ENCODE measurements around the gene ZBTB43.

Gene ZBTB43

DNA sequence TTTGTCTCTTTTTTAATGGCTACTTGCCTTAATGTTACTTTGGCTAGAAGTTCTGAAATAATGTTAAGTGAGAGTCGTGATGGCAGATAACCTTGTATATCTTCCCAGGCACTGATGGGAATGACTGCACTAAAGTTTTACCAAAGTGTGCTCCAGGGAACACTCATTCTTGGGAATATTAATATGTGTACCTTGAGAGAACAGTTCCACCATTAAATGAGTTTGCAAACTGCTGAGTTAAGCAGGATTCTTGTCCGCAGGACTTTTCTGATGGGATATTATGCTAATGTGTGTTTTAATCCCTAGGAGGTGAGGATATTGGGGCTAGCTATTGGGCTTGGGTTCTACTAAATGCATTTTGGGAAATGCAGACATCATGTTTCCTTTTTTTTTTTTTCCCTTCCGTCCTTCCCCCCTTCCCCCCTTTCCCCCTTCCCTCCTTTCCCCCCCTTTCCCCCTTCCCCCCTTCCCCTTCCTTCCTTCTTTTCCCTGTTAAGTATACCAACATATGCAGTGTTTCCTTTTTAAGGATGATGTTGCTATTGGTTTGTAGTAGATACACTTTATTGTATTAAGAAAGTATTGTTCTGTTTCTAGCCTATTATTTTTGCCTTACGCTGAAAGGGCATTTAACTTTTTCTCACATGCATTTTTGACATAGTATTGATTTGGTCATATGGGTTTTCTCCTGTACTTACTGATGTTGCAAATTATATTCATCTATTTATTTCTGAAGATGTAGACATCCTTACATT is 71.1 kb downstream of the ZBTB43 start:
- in situ Hi-C loops (cut with HindIII; ENCODE audit: low pct_ligation_motif_present, low pct_unique_long_range_greater_than_20kb, low sequenced_read_pairs): no loop called here
- DNase-seq: no peak

DNA sequence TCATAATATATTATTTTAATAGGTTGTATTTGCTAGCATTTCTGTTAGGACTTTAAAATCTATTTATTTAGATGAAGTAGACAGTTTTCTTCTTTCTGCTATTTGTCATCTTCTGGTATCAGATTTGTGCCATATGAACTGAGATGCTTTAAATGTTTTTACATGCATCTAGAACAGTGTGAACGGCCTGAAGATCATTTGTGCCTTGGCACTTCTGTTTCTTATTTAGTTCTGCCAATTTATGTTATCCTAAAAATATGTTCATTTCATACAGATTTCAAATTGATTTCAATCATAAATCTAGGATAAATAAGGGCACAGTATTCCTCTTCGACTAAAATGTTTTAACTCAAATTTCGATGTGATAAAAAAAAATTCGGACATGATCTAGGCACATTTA is 71.7 kb downstream of the ZBTB43 start:
- no peak for DNase-seq
- in situ Hi-C loops (cut with HindIII; ENCODE audit: low pct_ligation_motif_present, low pct_unique_long_range_greater_than_20kb, low sequenced_read_pairs): no loop called here

DNA sequence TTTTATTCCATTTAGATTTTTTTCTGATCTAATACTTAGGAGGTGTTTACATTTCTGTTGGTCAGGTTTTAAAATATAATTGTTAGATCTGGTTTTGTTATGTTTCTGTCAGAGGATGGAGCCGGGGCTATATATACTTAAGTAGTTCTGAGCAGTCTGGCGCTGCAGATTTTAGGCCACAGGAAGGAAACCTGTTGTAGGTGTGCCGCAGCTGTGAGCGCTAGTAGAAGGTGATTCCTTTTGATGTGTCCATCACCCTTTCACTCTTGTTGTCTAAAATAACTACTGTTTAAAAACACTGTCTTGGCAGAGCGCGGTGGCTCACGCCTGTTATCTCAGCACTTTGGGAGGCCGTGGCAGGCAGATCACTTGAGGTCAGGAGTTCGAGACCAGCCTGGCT is 72.6 kb downstream of the ZBTB43 start:
- in situ Hi-C loops (cut with HindIII; ENCODE audit: low pct_ligation_motif_present, low pct_unique_long_range_greater_than_20kb, low sequenced_read_pairs): no loop called here
- DNase-seq: no peak

DNA sequence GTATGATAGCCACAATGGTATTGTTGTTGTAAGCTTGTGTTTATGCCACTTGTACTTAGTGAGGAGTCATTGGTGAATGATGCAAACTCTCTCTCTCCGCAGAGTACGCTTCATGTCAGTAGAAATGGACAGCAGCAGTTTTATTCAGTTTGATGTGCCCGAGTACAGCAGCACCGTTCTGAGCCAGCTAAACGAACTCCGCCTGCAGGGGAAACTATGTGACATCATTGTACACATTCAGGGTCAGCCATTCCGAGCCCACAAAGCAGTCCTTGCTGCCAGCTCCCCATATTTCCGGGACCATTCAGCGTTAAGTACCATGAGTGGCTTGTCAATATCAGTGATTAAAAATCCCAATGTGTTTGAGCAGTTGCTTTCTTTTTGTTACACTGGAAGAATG is 74.4 kb downstream of the ZBTB43 start:
- in situ Hi-C loops (cut with HindIII; ENCODE audit: low pct_ligation_motif_present, low pct_unique_long_range_greater_than_20kb, low sequenced_read_pairs): no loop called here
- DNase-seq: no peak

DNA sequence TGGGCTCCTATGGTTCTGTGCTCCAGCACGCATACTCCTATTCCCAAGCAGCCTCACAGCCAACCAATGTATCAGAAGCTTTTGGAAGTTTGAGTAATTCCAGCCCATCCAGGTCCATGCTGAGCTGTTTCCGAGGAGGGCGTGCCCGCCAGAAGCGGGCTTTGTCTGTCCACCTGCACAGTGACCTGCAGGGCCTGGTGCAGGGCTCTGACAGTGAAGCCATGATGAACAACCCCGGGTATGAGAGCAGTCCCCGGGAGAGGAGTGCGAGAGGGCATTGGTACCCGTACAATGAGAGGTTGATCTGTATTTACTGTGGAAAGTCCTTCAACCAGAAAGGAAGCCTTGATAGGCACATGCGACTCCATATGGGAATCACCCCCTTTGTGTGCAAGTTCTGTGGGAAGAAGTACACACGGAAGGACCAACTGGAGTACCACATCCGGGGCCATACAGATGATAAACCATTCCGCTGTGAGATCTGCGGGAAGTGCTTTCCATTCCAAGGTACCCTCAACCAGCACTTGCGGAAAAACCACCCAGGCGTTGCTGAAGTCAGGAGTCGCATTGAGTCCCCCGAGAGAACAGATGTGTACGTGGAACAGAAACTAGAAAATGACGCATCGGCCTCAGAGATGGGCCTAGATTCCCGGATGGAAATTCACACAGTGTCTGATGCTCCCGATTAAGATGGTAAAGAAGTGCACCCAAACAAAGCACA is 75.5 kb downstream of the ZBTB43 start:
- in situ Hi-C loops (cut with HindIII; ENCODE audit: low pct_ligation_motif_present, low pct_unique_long_range_greater_than_20kb, low sequenced_read_pairs): no loop called here
- DNase-seq: no peak

DNA sequence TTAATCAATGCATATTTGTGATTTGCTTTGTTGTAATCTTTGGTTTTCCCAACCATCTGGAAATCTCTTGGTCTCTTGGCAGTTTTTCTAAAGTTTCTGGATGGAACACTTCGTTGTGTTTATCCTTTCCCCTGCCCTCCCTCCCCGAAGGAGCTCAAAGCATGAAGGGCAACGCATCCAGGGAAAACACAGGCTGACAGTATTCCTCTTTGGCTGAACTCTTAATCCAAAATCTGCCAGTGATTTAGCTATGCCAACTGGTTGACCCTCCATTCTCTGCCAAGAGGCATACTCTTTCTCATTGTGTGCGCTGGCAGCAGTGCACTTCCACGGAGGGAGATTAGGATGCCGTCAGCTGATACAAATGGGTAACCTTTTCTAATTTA is 76.1 kb downstream of the ZBTB43 start:
- in situ Hi-C loops (cut with HindIII; ENCODE audit: low pct_ligation_motif_present, low pct_unique_long_range_greater_than_20kb, low sequenced_read_pairs): no loop called here
- DNase-seq: no peak

DNA sequence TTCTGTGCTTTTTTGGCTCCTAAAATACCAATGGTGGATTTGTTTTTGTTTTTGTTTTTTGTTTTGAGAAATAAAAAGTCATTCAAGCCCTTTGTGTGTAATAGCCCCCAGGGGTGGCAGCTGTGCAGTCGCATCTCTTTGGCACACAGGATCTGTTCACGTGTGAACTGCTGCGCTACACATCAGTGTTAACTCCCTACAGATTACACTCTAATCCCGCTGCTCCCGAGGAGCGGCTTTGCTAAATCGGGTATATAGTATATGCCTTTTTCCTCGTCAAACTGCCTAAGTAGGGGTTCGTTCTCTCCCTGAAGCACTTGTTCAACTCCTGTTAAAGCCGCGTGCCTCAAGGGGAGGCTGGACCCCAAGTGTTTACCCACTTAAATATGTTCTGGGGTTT is 77.9 kb downstream of the ZBTB43 start:
- DNase-seq: no peak
- in situ Hi-C loops (cut with HindIII; ENCODE audit: low pct_ligation_motif_present, low pct_unique_long_range_greater_than_20kb, low sequenced_read_pairs): no loop called here

DNA sequence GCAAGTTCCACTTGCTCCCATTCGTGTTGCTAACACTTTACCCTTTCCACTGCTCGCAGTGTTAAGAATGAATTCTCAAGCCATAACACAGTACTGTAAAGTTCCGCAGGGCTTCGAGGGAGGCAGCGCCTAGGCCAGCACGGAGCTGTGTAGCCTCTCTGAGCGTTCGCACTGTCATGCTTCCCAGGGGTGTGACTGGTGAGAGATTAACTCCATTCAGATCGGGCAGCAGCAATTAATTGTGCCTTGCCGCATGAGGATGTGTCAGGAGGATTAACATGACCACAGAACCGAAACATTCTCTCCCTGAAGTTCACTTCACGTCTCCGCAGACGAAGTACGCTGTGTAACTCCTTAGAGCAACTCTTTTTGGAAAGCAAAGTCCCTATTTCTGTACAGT is 78.8 kb downstream of the ZBTB43 start:
- in situ Hi-C loops (cut with HindIII; ENCODE audit: low pct_ligation_motif_present, low pct_unique_long_range_greater_than_20kb, low sequenced_read_pairs): no loop called here

DNA sequence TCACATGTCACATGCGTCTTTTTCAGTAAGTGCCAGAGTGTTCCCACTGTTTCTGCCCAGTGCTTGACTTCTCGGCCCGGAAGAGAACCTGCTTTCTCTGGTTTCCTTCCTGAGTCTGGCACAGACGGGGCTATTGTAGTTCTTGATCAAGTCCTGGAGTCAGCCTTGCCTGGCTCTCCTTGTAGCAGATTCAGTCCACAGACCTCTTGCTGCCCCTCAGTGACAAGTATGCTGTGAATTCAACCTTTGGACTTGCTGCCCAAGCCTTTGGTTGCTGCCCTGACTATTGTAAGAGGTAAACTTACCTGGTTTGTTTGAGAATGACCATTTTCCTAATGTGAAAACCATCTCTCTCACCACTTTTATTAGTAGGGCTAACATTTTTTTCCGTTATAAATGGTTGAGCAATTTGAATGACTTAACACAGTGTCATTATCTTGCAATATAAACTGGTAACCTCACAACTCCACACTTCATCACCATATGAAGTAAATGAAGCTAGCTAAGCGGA is 80.3 kb downstream of the ZBTB43 start:
- in situ Hi-C loops (cut with HindIII; ENCODE audit: low pct_ligation_motif_present, low pct_unique_long_range_greater_than_20kb, low sequenced_read_pairs): no loop called here
- no peak for DNase-seq

More for the DNA sequence above, 78.8 kb downstream of the ZBTB43 start:
- no peak for DNase-seq

DNA sequence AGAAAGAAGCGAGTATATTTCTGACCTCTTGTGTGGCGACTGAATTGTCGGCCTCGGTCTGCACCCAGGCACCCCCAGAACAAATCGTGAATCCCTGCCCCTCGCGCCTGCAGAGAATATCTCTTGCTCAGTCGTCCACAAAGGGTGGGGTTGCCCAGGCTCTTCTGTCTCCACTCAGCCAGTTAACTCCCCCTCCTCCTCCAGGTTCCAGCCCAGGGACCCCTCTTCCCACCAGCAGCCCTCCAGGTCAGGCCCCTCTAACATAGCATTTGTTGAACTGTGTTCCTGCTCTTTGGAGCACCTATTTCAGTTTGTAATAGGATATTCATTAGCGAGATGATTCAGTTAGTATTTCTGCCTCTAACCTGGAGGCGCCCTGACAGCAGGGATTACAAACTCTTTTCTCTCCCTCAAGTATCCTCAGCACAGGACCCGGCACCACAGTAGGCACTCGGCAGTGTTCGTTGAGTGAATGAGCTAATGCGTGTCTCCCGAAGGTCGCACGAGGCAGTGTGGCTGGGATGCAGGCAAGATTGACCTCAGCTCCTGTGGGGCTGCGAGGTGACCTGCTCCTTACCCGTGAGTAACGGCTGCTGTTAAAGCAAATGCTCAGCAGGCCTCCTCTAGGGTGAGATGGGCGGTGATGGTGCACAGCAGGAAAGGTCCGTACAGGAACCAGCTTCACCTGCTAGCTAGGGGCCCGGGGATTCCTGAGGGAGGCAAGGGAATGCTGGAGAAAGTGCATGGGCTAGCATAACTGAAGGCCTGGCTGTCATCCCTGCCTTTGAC is 81.4 kb downstream of the ZBTB43 start:
- in situ Hi-C loops (cut with HindIII; ENCODE audit: low pct_ligation_motif_present, low pct_unique_long_range_greater_than_20kb, low sequenced_read_pairs): no loop called here
- no peak for DNase-seq

DNA sequence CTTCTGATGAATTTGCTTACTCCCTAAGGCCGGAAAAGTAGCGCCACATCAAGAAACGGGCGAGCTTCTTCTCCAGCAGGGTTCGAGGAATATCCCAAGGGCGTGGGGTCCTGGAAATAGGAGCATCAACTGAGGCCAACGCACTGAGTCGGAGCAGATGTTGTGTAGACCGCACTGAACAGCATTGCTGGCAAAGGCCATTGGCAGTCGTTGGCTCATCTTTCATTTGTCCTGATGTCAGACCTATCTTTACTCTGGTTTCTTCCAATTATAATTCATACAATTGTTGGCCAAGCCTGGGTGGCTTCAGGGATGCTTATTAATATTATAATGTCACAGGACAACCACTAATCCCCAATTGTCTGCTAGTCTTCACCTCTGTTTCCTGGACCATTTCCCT is 82.1 kb downstream of the ZBTB43 start:
- in situ Hi-C loops (cut with HindIII; ENCODE audit: low pct_ligation_motif_present, low pct_unique_long_range_greater_than_20kb, low sequenced_read_pairs): no loop called here
- DNase-seq: no peak
